ENCODE data around the gene POLR3K. TPM values are rescaled to one million over a fixed set of nuclear protein-coding genes. Genes with fewer than 3 reads are reported as not detected.

Gene POLR3K
- total RNA-seq, 1 donor from 2014 or later, result 12.0 TPM

GRCh38 chr16:44655-45054 is 8.8 kb downstream of the POLR3K start:
- H3K4me3 ChIP-seq, result no peak overlapping the region
- no peaks in the 10 kb centered on the region for H3K9me3 ChIP-seq
- H3K36me3 ChIP-seq, result peaks cover 24% of the 10 kb centered on the region
- no peaks in the 10 kb centered on the region for H3K27me3 ChIP-seq
- DNase-seq (no peak), ATAC-seq (no peak)
- no peak overlapping the region for H3K27ac ChIP-seq
- intact Hi-C loops (cut with DNase I), result no loop called here
- TF ChIP-seq CTCF (IDR thresholded peaks at IDR 0.05), result no peak
- no peaks in the 10 kb centered on the region for H3K4me1 ChIP-seq

GRCh38 chr16:43294-43693 is 10.1 kb downstream of the POLR3K start:
- H3K36me3 ChIP-seq, result peaks cover 24% of the 10 kb centered on the region

GRCh38 chr16:42691-43090 is 10.7 kb downstream of the POLR3K start:
- H3K36me3 ChIP-seq, result peaks cover 24% of the 10 kb centered on the region
- no peaks in the 10 kb centered on the region for H3K27me3 ChIP-seq
- no peak overlapping the region for H3K27ac ChIP-seq
- intact Hi-C loops (cut with DNase I), result no loop called here
- no peaks in the 10 kb centered on the region for H3K9me3 ChIP-seq
- TF ChIP-seq CTCF (IDR thresholded peaks at IDR 0.05), result no peak
- DNase-seq (no peak), ATAC-seq (no peak)
- H3K4me3 ChIP-seq, result no peak overlapping the region
- H3K4me1 ChIP-seq, result peaks cover 10% of the 10 kb centered on the region

More at GRCh38 chr16:43294-43693, 10.1 kb downstream of the POLR3K start:
- ATAC-seq (no peak), DNase-seq (no peak)
- Histone ChIP-seq H3K4me3 (no peak overlapping the region), H3K9me3 (no peaks in the 10 kb centered on the region), H3K27me3 (no peaks in the 10 kb centered on the region), H3K27ac (no peak overlapping the region), H3K4me1 (peaks cover 10% of the 10 kb centered on the region)
- no peak for TF ChIP-seq CTCF (IDR thresholded peaks at IDR 0.05)
- intact Hi-C loops (cut with DNase I), result no loop called here

- no peak overlapping the region for H3K4me3 ChIP-seq
- H3K27ac ChIP-seq, result no peak overlapping the region
- no peaks in the 10 kb centered on the region for H3K9me3 ChIP-seq
- DNase-seq, result no peak
- H3K36me3 ChIP-seq, result peaks cover 20% of the 10 kb centered on the region
- H3K27me3 ChIP-seq, result no peaks in the 10 kb centered on the region
- intact Hi-C loops (cut with DNase I), result no loop called here
- ATAC-seq, result no peak
- no peak for TF ChIP-seq CTCF (IDR thresholded peaks at IDR 0.05)
- peaks cover 10% of the 10 kb centered on the region for H3K4me1 ChIP-seq
These were observed 11.3 kb downstream of the POLR3K start for GRCh38 chr16:42069-42457.

- intact Hi-C loops (cut with DNase I), result no loop called here
- no peaks in the 10 kb centered on the region for H3K27me3 ChIP-seq
- no peak for TF ChIP-seq CTCF (IDR thresholded peaks at IDR 0.05)
- H3K9me3 ChIP-seq, result no peaks in the 10 kb centered on the region
- DNase-seq (no peak), ATAC-seq (no peak)
- no peak overlapping the region for H3K4me3 ChIP-seq
- H3K27ac ChIP-seq, result no peak overlapping the region
- peaks cover 10% of the 10 kb centered on the region for H3K4me1 ChIP-seq
- H3K36me3 ChIP-seq, result peaks cover 15% of the 10 kb centered on the region
These were observed 11.9 kb downstream of the POLR3K start for GRCh38 chr16:41439-42068.

All from upper lobe of right lung (tissue), 1 donor.